ENCODE data around the gene HRG. TPM values are rescaled to one million over a fixed set of nuclear protein-coding genes. Genes with fewer than 3 reads are reported as not detected.
"Not testable (repeated sequence)": the region's sequence is repeated elsewhere in the genome, so short reads cannot be mapped to it uniquely, and the experiment has no call there.

Gene HRG
- total RNA-seq, 2 experiments from 2014 or later: 0.11 TPM; not detected in 1

DNA sequence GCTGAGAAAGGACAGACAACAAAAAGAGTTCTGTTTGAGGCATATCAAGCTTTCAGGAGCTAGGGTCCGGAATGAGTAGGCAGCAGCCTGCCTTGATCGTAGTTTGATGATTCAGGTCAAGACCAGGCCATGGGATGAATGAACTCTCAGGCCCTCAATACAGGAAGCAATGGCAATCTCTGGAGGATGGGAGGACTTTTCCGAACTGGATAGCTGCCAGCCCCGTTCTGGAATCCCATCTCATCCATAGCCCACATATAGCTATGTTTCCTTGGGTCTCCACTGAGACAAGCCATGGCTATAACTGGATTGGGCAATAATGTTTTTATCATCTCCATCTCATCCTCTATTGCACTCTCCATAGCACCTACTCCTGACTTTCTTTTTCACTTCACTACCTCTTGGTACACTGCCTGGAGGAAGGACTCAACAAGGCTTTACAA is 40.2 kb upstream of the HRG start:
- ChIA-PET POLR2A (no interaction called here), CTCF (interaction anchor here (0.7 to 2.3 kb wide), 3 partner anchors 9 to 647 kb away, joined by 3 to 30 read pairs (median 3); no protein-coding TSS in a partner anchor)
- H3K36me3 Mint-ChIP-seq (ENCODE audit: low read depth): no peaks in the 10 kb centered on the region
- H3K4me1 Mint-ChIP-seq: no peaks in the 10 kb centered on the region
- intact Hi-C loops (cut with DNase I, micrococcal nuclease): no loop called here
- peaks cover 10% of the 10 kb centered on the region for H3K27me3 Mint-ChIP-seq
- DNase-seq: no peak
- no peak overlapping the region for H3K27ac Mint-ChIP-seq
- no peak overlapping the region for H3K4me3 Mint-ChIP-seq
- no peaks in the 10 kb centered on the region for H3K9me3 Mint-ChIP-seq (ENCODE audit: low read depth)
- no peak for ATAC-seq

DNA sequence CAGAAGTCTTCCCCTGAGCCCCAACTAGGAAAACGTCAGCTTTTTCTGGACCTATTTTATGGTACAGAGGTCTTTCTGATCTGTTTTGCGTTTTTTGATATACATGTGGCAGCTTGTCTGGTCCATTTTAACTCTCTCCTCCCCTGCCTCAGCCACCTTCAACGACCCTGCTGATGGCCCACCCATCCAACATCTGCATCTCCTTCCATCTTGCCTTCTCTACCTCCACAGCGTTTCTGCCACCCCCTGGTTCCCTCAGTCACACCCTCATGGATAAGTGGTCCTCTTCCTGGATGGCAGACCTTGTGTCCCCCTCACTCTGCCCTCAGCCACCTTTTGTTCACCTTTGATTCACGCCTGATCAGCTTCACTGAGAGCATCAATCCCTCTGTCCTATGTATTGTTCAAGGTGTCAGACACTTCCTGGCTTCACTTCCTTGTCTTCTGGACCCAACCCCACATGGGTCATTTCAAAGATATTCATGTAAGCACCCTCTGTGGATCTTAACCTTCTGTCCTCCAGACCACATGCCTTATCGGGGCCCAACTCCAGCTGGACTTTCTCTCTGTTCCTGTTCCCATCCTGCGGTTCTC is 39.5 kb upstream of the HRG start:
- H3K36me3 Mint-ChIP-seq (ENCODE audit: low read depth): no peaks in the 10 kb centered on the region
- no peaks in the 10 kb centered on the region for H3K4me1 Mint-ChIP-seq
- H3K27ac Mint-ChIP-seq: no peak overlapping the region
- ChIA-PET POLR2A (no interaction called here), CTCF (interaction anchor here (0.7 to 2.3 kb wide), 3 partner anchors 10 to 647 kb away, joined by 3 to 30 read pairs (median 3); no protein-coding TSS in a partner anchor)
- no peak overlapping the region for H3K4me3 Mint-ChIP-seq
- DNase-seq: no peak
- peaks cover 11% of the 10 kb centered on the region for H3K27me3 Mint-ChIP-seq
- no peaks in the 10 kb centered on the region for H3K9me3 Mint-ChIP-seq (ENCODE audit: low read depth)
- intact Hi-C loops (cut with DNase I, micrococcal nuclease): no loop called here
- no peak for ATAC-seq

DNA sequence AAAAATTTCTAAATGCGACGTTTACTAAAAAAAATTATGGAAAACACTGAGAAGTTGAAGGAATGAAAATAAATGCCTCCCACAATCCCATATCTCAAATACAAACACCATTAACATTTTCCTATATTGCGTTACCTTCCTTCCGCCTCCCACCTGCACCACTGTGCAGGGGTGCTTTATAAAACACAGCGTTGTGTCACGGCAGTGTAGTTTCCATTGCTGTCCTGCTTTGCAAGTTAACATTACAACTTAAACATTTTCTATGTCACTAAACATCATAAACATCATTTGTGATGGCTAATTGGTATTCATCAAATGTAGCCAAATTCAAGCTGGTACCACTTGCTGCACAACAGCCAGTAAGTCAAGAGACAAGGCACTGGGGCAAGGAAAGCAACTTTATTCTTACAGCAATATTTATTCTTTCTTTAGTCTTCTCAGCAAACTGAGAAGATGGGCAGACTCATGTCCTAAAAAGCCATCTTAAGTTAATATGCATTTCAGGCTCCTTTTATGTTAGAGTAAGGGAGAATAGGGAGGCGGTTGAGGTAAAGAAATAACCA is 37.9 kb upstream of the HRG start:
- Mint-ChIP-seq H3K36me3 (ENCODE audit: low read depth) (no peaks in the 10 kb centered on the region), H3K9me3 (ENCODE audit: low read depth) (no peaks in the 10 kb centered on the region), H3K27ac (no peak overlapping the region), H3K27me3 (peaks cover 7% of the 10 kb centered on the region), H3K4me3 (no peak overlapping the region), H3K4me1 (no peaks in the 10 kb centered on the region)
- ATAC-seq (no peak), DNase-seq (no peak)
- intact Hi-C loops (cut with DNase I, micrococcal nuclease): no loop called here
- CTCF ChIA-PET: no interaction called here
- POLR2A ChIA-PET: no interaction called here

DNA sequence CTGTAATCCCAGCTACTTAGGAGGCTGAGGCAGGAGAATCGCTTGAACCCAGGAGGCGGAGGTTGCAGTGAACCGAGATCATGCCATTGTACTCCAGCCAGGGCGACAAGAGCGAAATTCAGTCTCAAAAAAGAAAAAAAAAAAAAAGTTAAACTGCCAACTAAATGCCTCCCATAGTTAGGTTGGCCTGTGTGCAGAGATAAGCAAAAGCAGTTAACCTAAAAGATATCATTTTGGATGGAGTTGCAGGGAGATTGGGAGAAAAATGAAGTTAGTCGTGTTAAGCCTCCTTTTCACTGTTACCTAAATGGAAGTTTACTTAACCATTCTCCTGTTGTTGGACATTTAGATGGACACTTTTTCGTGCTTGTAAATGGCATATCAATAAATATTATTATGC is 37.1 kb upstream of the HRG start:
- peaks cover 5% of the 10 kb centered on the region for H3K27me3 Mint-ChIP-seq
- no peak for ATAC-seq
- intact Hi-C loops (cut with DNase I, micrococcal nuclease): no loop called here
- CTCF ChIA-PET: interaction anchor here (0.6 kb wide), 1 partner anchor 56 kb away, joined by 3 read pairs; no protein-coding TSS in a partner anchor
- H3K27ac Mint-ChIP-seq: no peak overlapping the region
- H3K9me3 Mint-ChIP-seq (ENCODE audit: low read depth): no peaks in the 10 kb centered on the region
- H3K36me3 Mint-ChIP-seq (ENCODE audit: low read depth): no peaks in the 10 kb centered on the region
- POLR2A ChIA-PET: no interaction called here
- no peaks in the 10 kb centered on the region for H3K4me1 Mint-ChIP-seq
- no peak overlapping the region for H3K4me3 Mint-ChIP-seq
- DNase-seq: no peak

DNA sequence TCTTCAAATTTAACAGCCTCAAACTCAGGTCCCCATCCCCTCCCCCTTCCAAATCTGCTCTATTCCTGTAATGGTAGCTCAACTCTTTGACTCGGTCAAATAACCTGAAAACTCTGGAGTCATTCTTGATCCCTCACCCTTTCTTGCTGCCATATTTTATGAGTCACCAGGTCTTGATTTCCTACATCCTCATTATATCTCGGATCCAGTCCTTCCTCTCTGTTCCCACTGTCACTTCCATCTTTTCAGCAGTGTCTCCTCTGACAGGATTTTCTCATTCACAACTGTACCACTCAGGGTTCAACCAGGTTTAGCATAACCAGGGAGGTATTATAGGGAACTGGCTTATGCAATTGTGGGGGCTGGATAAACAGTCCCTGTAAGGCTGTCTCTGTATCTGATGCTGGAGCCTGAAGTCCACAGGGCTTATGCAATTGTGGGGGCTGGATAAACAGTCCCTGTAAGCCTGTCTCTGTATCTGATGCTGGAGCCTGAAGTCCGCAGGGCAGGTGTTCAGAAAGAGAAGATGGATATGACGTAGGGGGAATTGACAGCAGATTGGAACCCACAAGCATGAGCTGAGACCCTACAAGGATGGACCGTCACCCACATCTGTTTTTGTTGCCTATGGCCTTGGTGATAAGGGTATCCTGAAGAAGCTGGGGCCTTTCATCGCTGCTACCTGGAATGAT is 34.7 kb upstream of the HRG start:
- CTCF ChIA-PET: interaction anchor here (0.7 to 2.9 kb wide), 3 partner anchors 15 to 482 kb away, joined by 3 to 10 read pairs (median 5); no protein-coding TSS in a partner anchor
- intact Hi-C loops (cut with DNase I, micrococcal nuclease): no loop called here
- Mint-ChIP-seq H3K4me1 (no peaks in the 10 kb centered on the region), H3K4me3 (no peak overlapping the region), H3K27me3 (peaks cover 5% of the 10 kb centered on the region), H3K36me3 (ENCODE audit: low read depth) (no peaks in the 10 kb centered on the region), H3K27ac (no peak overlapping the region), H3K9me3 (ENCODE audit: low read depth) (no peaks in the 10 kb centered on the region)
- no peak for DNase-seq
- no peak for ATAC-seq
- POLR2A ChIA-PET: no interaction called here

DNA sequence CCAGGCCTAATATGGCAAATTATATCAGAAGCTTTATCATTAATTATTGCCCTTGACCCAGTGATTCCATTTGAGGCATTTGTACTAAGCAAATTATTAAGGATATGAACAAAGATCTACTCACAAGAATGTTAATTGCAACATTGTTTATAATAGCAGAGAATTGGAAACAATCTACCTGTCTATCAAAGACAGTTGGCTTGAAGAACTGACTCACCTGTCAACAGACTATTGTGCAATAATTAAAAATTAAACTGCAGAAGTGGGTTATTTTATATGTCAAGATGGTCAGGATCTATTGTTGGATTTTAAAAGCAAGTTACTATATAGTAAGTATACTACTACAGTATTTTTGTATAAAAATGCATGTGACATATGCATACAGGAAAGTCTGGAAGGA is 32.3 kb upstream of the HRG start:
- DNase-seq: no peak
- intact Hi-C loops (cut with DNase I, micrococcal nuclease): no loop called here
- CTCF ChIA-PET: interaction anchor here (0.6 to 0.7 kb wide), 2 partner anchors 10 to 1204 kb away, joined by 3 read pairs; no protein-coding TSS in a partner anchor
- Mint-ChIP-seq H3K9me3 (ENCODE audit: low read depth) (no peaks in the 10 kb centered on the region), H3K27ac (no peak overlapping the region), H3K27me3 (peaks cover 6% of the 10 kb centered on the region), H3K4me3 (no peak overlapping the region), H3K4me1 (no peaks in the 10 kb centered on the region), H3K36me3 (ENCODE audit: low read depth) (no peaks in the 10 kb centered on the region)
- POLR2A ChIA-PET: no interaction called here
- ATAC-seq: no peak

DNA sequence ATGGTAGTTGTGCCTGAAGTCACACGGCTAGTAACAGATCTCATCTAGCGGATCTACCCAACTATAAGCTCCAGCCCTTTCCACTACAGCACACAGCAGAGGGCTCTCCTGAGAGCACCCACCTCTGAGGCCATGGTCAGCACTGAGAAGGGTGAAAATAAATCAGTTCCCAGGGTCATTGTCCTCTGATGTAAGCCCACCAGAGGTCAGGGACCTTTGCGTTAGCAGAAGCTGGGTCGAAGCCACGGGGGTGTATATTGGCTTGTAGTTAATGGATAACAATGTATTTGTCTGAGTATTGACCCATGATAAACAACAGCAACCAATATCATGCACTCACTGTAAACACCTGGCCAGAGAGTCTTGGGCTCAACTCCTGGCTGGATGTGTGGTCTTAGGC is 31.6 kb upstream of the HRG start:
- ATAC-seq; H3K4me3 Mint-ChIP-seq; H3K36me3 Mint-ChIP-seq (ENCODE audit: low read depth); H3K4me1 Mint-ChIP-seq; DNase-seq; H3K27ac Mint-ChIP-seq; H3K9me3 Mint-ChIP-seq (ENCODE audit: low read depth); POLR2A ChIA-PET; intact Hi-C loops (cut with DNase I, micrococcal nuclease); H3K27me3 Mint-ChIP-seq: not testable (repeated sequence)
- CTCF ChIA-PET: interaction anchor here (0.7 kb wide), 1 partner anchor 10 kb away, joined by 3 read pairs; no protein-coding TSS in a partner anchor

DNA sequence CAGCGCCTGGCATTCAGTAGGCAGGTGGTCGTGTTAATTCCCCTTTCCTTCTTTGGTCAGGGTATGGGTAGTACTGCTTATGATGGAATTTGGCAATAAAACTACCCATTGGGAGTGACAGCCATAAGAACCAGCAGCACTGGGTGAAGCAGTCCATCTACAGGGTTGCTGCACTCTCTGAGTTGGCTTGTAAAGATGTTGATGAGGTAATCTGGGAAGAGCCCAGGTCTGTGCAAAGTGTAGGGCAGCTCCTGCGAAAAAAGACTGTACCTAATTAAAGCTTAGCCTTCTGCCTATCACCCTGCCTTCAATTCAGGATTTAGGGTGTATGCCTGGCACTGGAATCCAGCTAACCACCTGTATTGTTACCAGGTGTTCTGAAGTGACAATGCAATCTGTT is 30.3 kb upstream of the HRG start:
- Mint-ChIP-seq H3K27me3 (peaks cover 8% of the 10 kb centered on the region), H3K4me1 (no peaks in the 10 kb centered on the region), H3K36me3 (ENCODE audit: low read depth) (no peaks in the 10 kb centered on the region), H3K9me3 (ENCODE audit: low read depth) (no peaks in the 10 kb centered on the region), H3K4me3 (no peak overlapping the region), H3K27ac (no peak overlapping the region)
- no peak for DNase-seq
- intact Hi-C loops (cut with DNase I, micrococcal nuclease): no loop called here
- ChIA-PET POLR2A (no interaction called here), CTCF (interaction anchor here (3.1 kb wide), 1 partner anchor 19 kb away, joined by 10 read pairs; no protein-coding TSS in a partner anchor)
- no peak for ATAC-seq

DNA sequence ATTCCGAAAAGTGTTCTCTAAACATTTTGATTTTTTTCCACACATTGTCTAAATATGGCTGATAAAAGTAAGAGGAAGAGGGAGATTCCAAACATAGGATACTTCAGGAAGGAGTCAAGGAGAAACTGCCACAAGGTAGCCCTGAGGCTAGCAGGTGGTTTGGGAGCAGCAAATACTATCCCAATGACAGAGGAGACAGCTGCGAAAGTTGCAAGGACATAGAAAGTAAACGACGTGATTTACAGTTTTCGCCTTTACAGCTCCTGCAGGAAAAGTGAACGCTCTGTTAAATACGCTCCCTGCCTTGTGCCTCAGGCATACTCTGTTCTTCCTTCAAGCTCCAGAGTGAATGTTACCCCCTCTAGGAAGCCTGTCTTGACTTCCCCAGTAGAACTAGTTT is 29.3 kb upstream of the HRG start:
- no peaks in the 10 kb centered on the region for H3K9me3 Mint-ChIP-seq (ENCODE audit: low read depth)
- POLR2A ChIA-PET: no interaction called here
- no peaks in the 10 kb centered on the region for H3K36me3 Mint-ChIP-seq (ENCODE audit: low read depth)
- peaks cover 12% of the 10 kb centered on the region for H3K27me3 Mint-ChIP-seq
- intact Hi-C loops (cut with DNase I, micrococcal nuclease): no loop called here
- CTCF ChIA-PET: interaction anchor here (0.6 to 3.1 kb wide), 3 partner anchors 20 to 189 kb away, joined by 3 to 10 read pairs (median 3); no protein-coding TSS in a partner anchor
- ATAC-seq: no peak
- H3K4me1 Mint-ChIP-seq: no peaks in the 10 kb centered on the region
- H3K4me3 Mint-ChIP-seq: no peak overlapping the region
- H3K27ac Mint-ChIP-seq: no peak overlapping the region
- DNase-seq: no peak

DNA sequence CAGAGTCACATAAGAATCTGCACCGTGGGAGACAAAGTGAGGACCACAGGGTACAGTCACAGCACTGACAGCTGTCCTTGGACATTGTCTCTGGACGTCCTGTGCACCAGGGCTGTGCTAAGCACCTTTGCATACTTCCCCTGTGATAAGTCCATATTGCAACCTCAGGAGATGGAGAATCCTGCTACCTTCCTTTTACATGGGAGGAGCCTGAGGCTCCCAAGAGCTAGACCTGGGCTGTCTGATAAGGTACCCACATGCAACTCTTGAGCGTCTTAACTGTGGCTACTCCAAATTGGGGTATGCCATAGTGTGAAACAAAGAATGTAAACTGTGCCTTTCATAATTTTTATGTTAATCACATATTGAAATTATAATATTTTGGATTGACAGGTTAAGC is 28.1 kb upstream of the HRG start:
- no peak for DNase-seq
- Mint-ChIP-seq H3K27me3 (peaks cover 14% of the 10 kb centered on the region), H3K4me1 (peaks cover 3% of the 10 kb centered on the region), H3K27ac (no peak overlapping the region), H3K9me3 (ENCODE audit: low read depth) (no peaks in the 10 kb centered on the region), H3K4me3 (no peak overlapping the region), H3K36me3 (ENCODE audit: low read depth) (no peaks in the 10 kb centered on the region)
- intact Hi-C loops (cut with DNase I, micrococcal nuclease): no loop called here
- CTCF ChIA-PET: interaction anchor here (0.9 to 3.1 kb wide), 2 partner anchors 21 to 23 kb away, joined by 3 to 10 read pairs; no protein-coding TSS in a partner anchor
- POLR2A ChIA-PET: no interaction called here
- ATAC-seq: no peak

DNA sequence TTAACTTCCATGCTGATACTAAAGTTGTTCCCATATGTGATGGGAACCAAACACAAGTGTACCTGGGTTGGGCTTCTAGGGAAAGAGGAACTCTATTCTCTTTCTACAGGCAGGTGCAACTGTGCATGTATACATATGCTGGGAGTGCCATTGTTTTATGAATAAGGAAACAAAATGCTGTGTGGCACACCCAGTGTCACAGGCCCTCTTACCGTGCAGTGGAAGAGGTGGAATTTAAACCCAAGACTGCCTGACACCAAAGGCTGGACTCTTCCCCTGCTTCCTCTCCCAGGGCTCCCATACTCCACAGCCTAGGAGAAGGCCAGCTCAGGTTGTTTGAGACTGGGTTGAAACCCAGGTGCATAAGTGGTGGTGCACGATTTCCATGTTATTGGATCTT is 27.6 kb upstream of the HRG start:
- H3K4me3 Mint-ChIP-seq: no peak overlapping the region
- ATAC-seq (no peak), DNase-seq (no peak)
- no peak overlapping the region for H3K27ac Mint-ChIP-seq
- no peaks in the 10 kb centered on the region for H3K36me3 Mint-ChIP-seq (ENCODE audit: low read depth)
- peaks cover 14% of the 10 kb centered on the region for H3K27me3 Mint-ChIP-seq
- ChIA-PET POLR2A (no interaction called here), CTCF (interaction anchor here (0.8 kb wide), 1 partner anchor 97 kb away, joined by 3 read pairs; no protein-coding TSS in a partner anchor)
- intact Hi-C loops (cut with DNase I, micrococcal nuclease): no loop called here
- H3K4me1 Mint-ChIP-seq: peaks cover 3% of the 10 kb centered on the region
- H3K9me3 Mint-ChIP-seq (ENCODE audit: low read depth): no peaks in the 10 kb centered on the region

Data from activated CD4-positive, alpha-beta T cell treated with anti-CD3 and anti-CD28 coated beads for 36 hours (primary cell).